Stomach (tissue), 4 donors: Measurements from ENCODE around the gene CORO2B.

Source experiments
- CTCF ChIP-seq, 7 experiments: fragments of 450-650 bp in 4 of 7; fragments of 200-600 bp in 3 of 7; sonication (generic) in 3 of 7; IDR thresholded peaks; one replicate each; pipeline ENCODE4 v1.5.1; 2016 to 2019; ENCODE audit warnings: antibody characterized with exemption in 7 of 7, control low read depth in 2 of 7, mild to moderate bottlenecking in 1 of 7
- EP300 ChIP-seq: sonication (generic); formaldehyde crosslinking; IDR thresholded peaks from one replicate; pipeline ENCODE4 v1.6.1; 2017; ENCODE audit warnings: antibody characterized with exemption
- POLR2A ChIP-seq, 4 donors: fragments of 450-650 bp; IDR thresholded peaks; one replicate each; pipeline ENCODE4 v1.6.1; 2016; ENCODE audit warnings: antibody characterized with exemption in 4 of 4, control low read depth in 2 of 4, mild to moderate bottlenecking in 1 of 4, moderate library complexity in 1 of 4

- TF ChIP-seq CTCF (IDR thresholded peaks at IDR 0.05): no peak
- TF ChIP-seq POLR2A (IDR thresholded peaks at IDR 0.05): no peak
- TF ChIP-seq EP300: no peak
These were observed 4.1 kb downstream of the CORO2B start for GRCh38 chr15:68582864-68583263.
